Ureter (tissue), 1 donor: ENCODE measurements around the gene RND2. TPM values are rescaled to one million over a fixed set of nuclear protein-coding genes. Genes with fewer than 3 reads are reported as not detected.
"Not testable (repeated sequence)": the region's sequence is repeated elsewhere in the genome, so short reads cannot be mapped to it uniquely, and the experiment has no call there.

Source experiments
- DNase-seq: peaks from one replicate; pipeline ENCODE4 v3.0.0-alpha.2; 2020; ENCODE audit warnings: low spot score
- total RNA-seq: library from RNA; stranded (reverse); gene quantifications from one replicate; pipeline ENCODE4 v1.2.4, GENCODE V29; 2023
- donor health status: DM: yes; HTN: yes; CAD: no.

The RND2 gene
- total RNA-seq, 1 donor from 2014 or later = 3.0 TPM

- no peak for DNase-seq
Measured at GRCh38 chr17:43027091-43028032, 2.3 kb downstream of the RND2 start.

- no peak for DNase-seq
Measured at GRCh38 chr17:43028221-43028861, 3.3 kb downstream of the RND2 start.

GRCh38 chr17:43030137-43030767 is 5.2 kb downstream of the RND2 start:
- DNase-seq = no peak

- no peak for DNase-seq
Measured at GRCh38 chr17:43031666-43032065, 6.6 kb downstream of the RND2 start.

GRCh38 chr17:43033948-43034881 is 9.2 kb downstream of the RND2 start:
- no peak for DNase-seq

- DNase-seq = no peak
Measured at GRCh38 chr17:43034894-43035293, 9.9 kb downstream of the RND2 start.

GRCh38 chr17:43039646-43040045 is 14.6 kb downstream of the RND2 start:
- no peak for DNase-seq

GRCh38 chr17:43040655-43041054 is 15.6 kb downstream of the RND2 start:
- no peak for DNase-seq

GRCh38 chr17:43042025-43042628 is 17.1 kb downstream of the RND2 start:
- no peak for DNase-seq

GRCh38 chr17:43043307-43043706 is 18.3 kb downstream of the RND2 start:
- DNase-seq = no peak

- DNase-seq = no peak
Measured at GRCh38 chr17:43044024-43044423, 19.0 kb downstream of the RND2 start.

GRCh38 chr17:43051969-43052368 is 26.9 kb downstream of the RND2 start:
- no peak for DNase-seq

- not testable (repeated sequence) for DNase-seq
Measured at GRCh38 chr17:43053008-43053407, 28.0 kb downstream of the RND2 start.

GRCh38 chr17:43056051-43056450 is 31.0 kb downstream of the RND2 start:
- no peak for DNase-seq

- no peak for DNase-seq
Measured at GRCh38 chr17:43062984-43063638, 38.1 kb downstream of the RND2 start.

GRCh38 chr17:43068570-43069367 is 43.7 kb downstream of the RND2 start:
- DNase-seq = no peak

GRCh38 chr17:43069368-43069898 is 44.4 kb downstream of the RND2 start:
- DNase-seq = no peak

GRCh38 chr17:43070257-43070656 is 45.2 kb downstream of the RND2 start:
- no peak for DNase-seq

GRCh38 chr17:43070872-43071271 is 45.8 kb downstream of the RND2 start:
- DNase-seq = no peak
